Smooth muscle cell (in vitro differentiated cells): ENCODE measurements around the gene ADD2. TPM values are rescaled to one million over a fixed set of nuclear protein-coding genes. Genes with fewer than 3 reads are reported as not detected.
"Not testable (repeated sequence)": the region's sequence is repeated elsewhere in the genome, so short reads cannot be mapped to it uniquely, and the experiment has no call there.

ENCODE experiments used
- DNase-seq: peaks from one replicate; lab custom pipeline; 2025; ENCODE audit not compliant: unreplicated experiment; lab: John Stamatoyannopoulos, UW
- H2AFZ ChIP-seq: fragments of 200-600 bp; sonication (generic); 2 replicates; pipeline ENCODE4 v1.6.0; 2016; ENCODE audit warnings: antibody characterized with exemption, low read depth, mild to moderate bottlenecking
- H3F3A ChIP-seq: fragments of 200-600 bp; sonication (generic); 2 replicates; pipeline ENCODE4 v1.6.0; 2017; ENCODE audit warnings: antibody characterized with exemption, low read depth
- H3K27ac ChIP-seq: fragments of 200-600 bp; sonication (generic); 2 replicates; pipeline ENCODE4 v1.5.1; 2016; ENCODE audit warnings: low read depth, mild to moderate bottlenecking
- H3K27me3 ChIP-seq: fragments of 200-600 bp; sonication (generic); 2 replicates; pipeline ENCODE4 v1.6.1; 2016; ENCODE audit warnings: low read depth, mild to moderate bottlenecking
- H3K36me3 ChIP-seq: fragments of 200-600 bp; sonication (generic); 2 replicates; pipeline ENCODE4 v1.5.1; 2016; ENCODE audit warnings: low read depth
- H3K4me1 ChIP-seq: fragments of 200-600 bp; sonication (generic); 2 replicates; pipeline ENCODE4 v1.5.1; 2016; ENCODE audit warnings: low read depth
- H3K4me2 ChIP-seq: fragments of 200-600 bp; sonication (generic); 2 replicates; pipeline ENCODE4 v1.6.0; 2016; ENCODE audit warnings: mild to moderate bottlenecking
- H3K4me3 ChIP-seq: fragments of 200-600 bp; sonication (generic); 2 replicates; pipeline ENCODE4 v1.5.1; 2016; ENCODE audit warnings: mild to moderate bottlenecking
- H3K79me2 ChIP-seq: fragments of 200-600 bp; sonication (generic); 2 replicates; pipeline ENCODE4 v1.6.0; 2016; ENCODE audit warnings: low read depth, mild to moderate bottlenecking
- H3K9ac ChIP-seq: fragments of 200-600 bp; sonication (generic); 2 replicates; pipeline ENCODE4 v1.6.0; 2016; ENCODE audit warnings: low read depth
- H3K9me3 ChIP-seq: fragments of 200-600 bp; sonication (generic); replicated peaks from 2 replicates; pipeline ENCODE4 v1.5.1; 2016; ENCODE audit warnings: low read depth
- H4K20me1 ChIP-seq: fragments of 200-600 bp; sonication (generic); 2 replicates; pipeline ENCODE4 v1.6.0; 2016; ENCODE audit warnings: low read depth
- CTCF ChIP-seq: fragments of 200-600 bp; sonication (generic); IDR thresholded peaks from 2 replicates; pipeline ENCODE4 v1.5.1; 2017; ENCODE audit warnings: borderline replicate concordance, mild to moderate bottlenecking, antibody characterized with exemption; ENCODE audit not compliant: insufficient read depth, poor library complexity, severe bottlenecking
- WGBS: methylation state at CpG from one replicate; pipeline ENCODE4 v1.1.7; 2016; ENCODE audit warnings: low lambda C conversion rate; 5-methylcytosine and 5-hydroxymethylcytosine counted together
- polyA plus RNA-seq: library from polyadenylated mRNA; unstranded; fragments of >200 nt; fragmentation: Nextera tagmentation; extraction: Ambion mirVana; gene quantifications from 2 replicates; pipeline ENCODE4 v1.2.1, GENCODE V29; 2016
- total RNA-seq: library from RNA; depleted of rRNA; stranded (reverse); fragments of >200 nt; gene quantifications from 2 replicates; pipeline ENCODE4 v1.2.3, GENCODE V29; 2014

The ADD2 gene
- total and polyA plus RNA-seq, 2 experiments from 2014 or later: 4.3 to 7.1 TPM

GRCh38 chr2:70806620-70807019, 38.6 kb upstream of the ADD2 start:
- no peak overlapping the region for H3K4me3 ChIP-seq
- no peaks in the 10 kb centered on the region for H3F3A ChIP-seq
- H2AFZ ChIP-seq: no peak overlapping the region
- no peaks in the 10 kb centered on the region for H3K36me3 ChIP-seq
- H3K79me2 ChIP-seq: no peaks in the 10 kb centered on the region
- no peaks in the 10 kb centered on the region for H3K9me3 ChIP-seq
- H3K4me2 ChIP-seq: no peak overlapping the region
- no peaks in the 10 kb centered on the region for H3K4me1 ChIP-seq
- no peak overlapping the region for H3K9ac ChIP-seq
- peaks cover 39% of the 10 kb centered on the region for H3K27me3 ChIP-seq
- 80% methylated on average over 6 of the region's 6 CpGs for WGBS
- no peaks in the 10 kb centered on the region for H4K20me1 ChIP-seq
- no peak for TF ChIP-seq CTCF
- H3K27ac ChIP-seq: no peak overlapping the region
- DNase-seq: no peak

DNA sequence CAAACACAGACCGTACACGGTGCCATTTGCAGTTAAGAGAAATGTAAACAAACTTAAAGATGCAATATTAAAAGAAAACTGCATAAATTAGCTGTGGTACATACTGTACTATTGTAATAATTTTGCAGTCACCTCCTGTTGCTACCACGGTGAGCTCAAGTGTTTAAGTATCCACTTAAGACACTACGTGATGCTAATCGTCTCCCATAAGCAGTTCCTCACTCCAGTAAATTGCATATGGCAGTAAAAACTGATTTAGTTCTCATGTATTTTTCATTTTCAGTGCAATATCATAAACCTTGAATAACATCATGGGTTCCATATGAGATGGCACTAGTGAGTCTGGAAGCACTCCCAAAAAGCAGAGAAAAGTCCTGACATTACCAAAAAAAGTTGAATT, 38.0 kb upstream of the ADD2 start:
- peaks cover 46% of the 10 kb centered on the region for H3K27me3 ChIP-seq
- H3K4me3 ChIP-seq: no peak overlapping the region
- no peak for DNase-seq
- H3K9me3 ChIP-seq: no peaks in the 10 kb centered on the region
- no peak overlapping the region for H3K27ac ChIP-seq
- H3K4me1 ChIP-seq: no peaks in the 10 kb centered on the region
- H3K79me2 ChIP-seq: no peaks in the 10 kb centered on the region
- no peaks in the 10 kb centered on the region for H4K20me1 ChIP-seq
- WGBS: 89% methylated on average over 5 of the region's 5 CpGs
- no peaks in the 10 kb centered on the region for H3F3A ChIP-seq
- H2AFZ ChIP-seq: no peak overlapping the region
- no peaks in the 10 kb centered on the region for H3K36me3 ChIP-seq
- H3K4me2 ChIP-seq: no peak overlapping the region
- H3K9ac ChIP-seq: no peak overlapping the region
- TF ChIP-seq CTCF: no peak

- no peaks in the 10 kb centered on the region for H3F3A ChIP-seq
- H3K9me3 ChIP-seq: no peaks in the 10 kb centered on the region
- no peak for TF ChIP-seq CTCF
- H3K4me2 ChIP-seq: no peak overlapping the region
- WGBS: 80% methylated on average over 10 of the region's 10 CpGs
- peaks cover 37% of the 10 kb centered on the region for H3K27me3 ChIP-seq
- H3K27ac ChIP-seq: no peak overlapping the region
- no peaks in the 10 kb centered on the region for H3K36me3 ChIP-seq
- H3K4me1 ChIP-seq: no peaks in the 10 kb centered on the region
- H2AFZ ChIP-seq: no peak overlapping the region
- H3K79me2 ChIP-seq: no peaks in the 10 kb centered on the region
- DNase-seq: no peak
- no peak overlapping the region for H3K4me3 ChIP-seq
- no peaks in the 10 kb centered on the region for H4K20me1 ChIP-seq
- no peak overlapping the region for H3K9ac ChIP-seq
Measured at GRCh38 chr2:70801607-70802263, 33.7 kb upstream of the ADD2 start.

DNA sequence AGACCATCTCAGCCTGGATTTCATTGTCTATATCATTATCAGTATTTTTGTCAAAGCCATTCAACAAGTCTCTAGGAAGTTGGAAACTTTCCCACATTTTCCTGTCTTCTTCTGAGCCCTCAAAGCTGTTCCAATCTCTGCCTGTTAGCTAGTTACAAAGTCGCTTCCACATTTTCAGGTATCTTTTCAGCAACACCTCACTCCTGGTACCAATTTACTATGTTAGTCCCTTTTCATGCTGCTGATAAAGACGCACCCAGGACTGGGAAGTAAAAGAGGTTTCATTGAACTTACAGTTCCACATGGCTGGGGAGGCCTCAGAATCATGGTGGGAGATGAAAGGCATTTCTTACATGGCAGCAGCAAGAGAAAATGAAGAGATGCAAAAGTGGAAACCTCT, 31.7 kb upstream of the ADD2 start:
- WGBS: 81% methylated on average over 2 of the region's 2 CpGs
- Histone ChIP-seq H3K9ac (no peak overlapping the region), H4K20me1 (no peaks in the 10 kb centered on the region), H2AFZ (no peak overlapping the region), H3K4me3 (no peak overlapping the region), H3K4me1 (no peaks in the 10 kb centered on the region), H3K27me3 (peaks cover 36% of the 10 kb centered on the region), H3K27ac (no peak overlapping the region), H3K79me2 (no peaks in the 10 kb centered on the region), H3K9me3 (no peaks in the 10 kb centered on the region), H3K36me3 (no peaks in the 10 kb centered on the region), H3K4me2 (no peak overlapping the region), H3F3A (no peaks in the 10 kb centered on the region)
- no peak for TF ChIP-seq CTCF
- no peak for DNase-seq

DNA sequence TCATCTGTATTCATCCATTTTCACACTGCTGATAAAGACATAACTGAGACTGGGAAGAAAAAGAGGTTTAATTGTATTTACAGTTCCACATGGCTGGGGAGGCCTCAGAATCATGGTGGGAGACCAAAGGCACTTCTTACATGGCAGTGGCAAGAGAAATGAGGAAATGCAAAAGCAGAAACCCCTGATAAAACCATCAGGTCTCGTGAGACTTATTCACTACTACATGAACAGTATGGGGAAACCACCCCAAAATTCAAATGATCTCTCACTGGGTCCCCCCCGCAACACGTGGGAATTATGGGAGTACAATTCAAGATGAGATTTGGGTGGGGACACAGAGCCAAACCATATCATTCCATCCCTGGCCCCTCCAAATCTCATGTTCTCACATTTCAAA, 30.0 kb upstream of the ADD2 start:
- not testable (repeated sequence) for H3F3A ChIP-seq, H4K20me1 ChIP-seq, H3K27ac ChIP-seq, H3K36me3 ChIP-seq, H2AFZ ChIP-seq, H3K4me3 ChIP-seq, DNase-seq, H3K4me2 ChIP-seq, H3K9ac ChIP-seq, H3K79me2 ChIP-seq, H3K4me1 ChIP-seq, H3K9me3 ChIP-seq
- 90% methylated on average over 3 of the region's 3 CpGs for WGBS
- peaks cover 47% of the 10 kb centered on the region for H3K27me3 ChIP-seq
